Retinal pigment epithelial cell (primary cell): ENCODE results near the gene LEF1.
A peak's percentile ranks its signal among the peaks of the same experiment; 100 is the strongest.

Experiments
- DNase-seq: peaks from one replicate; pipeline ENCODE4 v3.0.0-alpha.2; 2010; ENCODE audit warnings: low read depth
- H3K4me3 ChIP-seq: 2 replicates; pipeline ENCODE4 v1.5.1; 2011; ENCODE audit warnings: mild to moderate bottlenecking, low read length, control low read depth, moderate library complexity
- CTCF ChIP-seq: conservative IDR thresholded peaks from 2 replicates; pipeline ENCODE4 v1.5.1; 2011; ENCODE audit warnings: low read depth, low read length, control low read depth, inconsistent platforms

Gene LEF1

DNA sequence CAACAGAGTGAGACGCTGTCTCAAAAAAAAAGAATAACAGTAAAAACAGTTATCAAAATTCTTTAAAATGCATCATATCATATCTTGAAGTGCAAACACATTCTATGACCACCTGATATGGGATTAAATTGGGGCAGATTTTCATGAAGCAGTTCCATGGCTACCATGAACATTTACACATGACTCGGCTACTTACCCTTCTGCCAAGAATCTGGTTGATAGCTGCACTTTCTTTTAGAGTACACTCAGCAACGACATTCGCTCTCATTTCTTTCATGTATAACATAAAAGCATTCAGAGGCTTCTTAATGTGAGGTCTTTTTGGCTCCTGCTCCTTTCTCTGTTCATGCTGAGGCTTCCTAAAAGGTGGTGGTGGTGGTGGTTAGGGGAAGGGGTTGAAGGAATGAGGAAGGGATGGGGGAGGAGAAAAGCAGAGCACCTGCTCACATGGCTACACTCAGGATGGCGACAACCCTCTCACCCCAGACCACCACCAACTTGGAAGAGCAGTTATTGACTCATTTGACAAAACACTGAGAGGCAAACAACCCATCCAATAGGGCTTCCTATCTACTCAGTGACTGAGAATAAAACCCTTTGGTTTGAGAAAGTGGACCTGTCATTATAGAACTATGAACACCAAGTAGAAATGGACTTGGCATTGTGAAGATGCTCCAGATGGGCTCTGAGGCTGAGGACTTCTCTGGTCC lies 90.6 kb downstream of the LEF1 start:
- no peak for TF ChIP-seq CTCF
- no peak overlapping the region for H3K4me3 ChIP-seq
- no peak for DNase-seq

- no peak for TF ChIP-seq CTCF
- no peak for DNase-seq
These were observed 96.4 kb downstream of the LEF1 start for GRCh38 chr4:108072300-108072699.

GRCh38 chr4:108070775-108071174 lies 98.0 kb downstream of the LEF1 start:
- no peak for TF ChIP-seq CTCF
- no peak for DNase-seq

More at GRCh38 chr4:108072300-108072699, 96.4 kb downstream of the LEF1 start:
- H3K4me3 ChIP-seq, result no peak overlapping the region

DNA sequence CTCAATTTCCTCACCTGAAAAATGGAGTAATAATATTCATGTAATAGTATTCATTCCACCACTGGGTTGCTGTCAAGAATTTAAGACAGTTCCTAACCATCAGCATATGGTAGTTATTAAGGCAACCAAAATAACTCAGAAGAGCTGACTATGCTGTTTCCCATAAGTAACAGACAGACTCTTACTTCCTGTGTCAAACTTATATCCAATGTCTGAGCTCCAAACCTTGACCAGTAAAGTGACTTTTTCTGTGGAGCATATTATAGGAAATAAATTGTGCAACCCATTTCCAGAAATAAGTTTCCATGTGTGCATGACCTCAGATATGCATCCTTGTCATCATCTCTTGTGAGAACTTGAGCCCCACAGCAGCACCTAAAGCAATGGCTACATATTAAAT lies 100.3 kb downstream of the LEF1 start:
- H3K4me3 ChIP-seq, result no peak overlapping the region
- no peak for DNase-seq
- TF ChIP-seq CTCF, result no peak

More at GRCh38 chr4:108070775-108071174, 98.0 kb downstream of the LEF1 start:
- H3K4me3 ChIP-seq, result no peak overlapping the region

- no peak for TF ChIP-seq CTCF
- no peak for DNase-seq
- no peak overlapping the region for H3K4me3 ChIP-seq
These were observed 107.9 kb downstream of the LEF1 start for GRCh38 chr4:108060686-108061321.

GRCh38 chr4:108060164-108060563 lies 108.6 kb downstream of the LEF1 start:
- H3K4me3 ChIP-seq, result no peak overlapping the region
- no peak for DNase-seq
- TF ChIP-seq CTCF, result peak; percentile 44
